MCF 10A (cell line): ENCODE results near the gene DDX51. TPM values are rescaled to one million over a fixed set of nuclear protein-coding genes. Genes with fewer than 3 reads are reported as not detected.

Experiments used
- BruUV-seq: library from RNA; stranded (reverse); fragments of 400-500 nt; replicated peaks from 2 replicates; lab custom pipeline; 2021; lab: Mats Ljungman, UMichigan
- CTCF ChIA-PET: fragments of 300-600 bp; sonication (Branson Sonifier 250); formaldehyde crosslinking; extraction: SDS; loops from one replicate; lab custom pipeline; 2021; ENCODE audit warnings: antibody characterized with exemption, inconsistent platforms; lab: Yijun Ruan, JAX
- POLR2A ChIA-PET: fragments of 300-600, 350-650 bp; sonication (Branson Sonifier 250); formaldehyde crosslinking; extraction: SDS; loops from one replicate; lab custom pipeline; 2020; ENCODE audit warnings: antibody characterized with exemption, inconsistent platforms; lab: Yijun Ruan, JAX
- DNase-seq: peaks from one replicate; pipeline ENCODE4 v3.0.0-alpha.2; 2018; ENCODE audit not compliant: unreplicated experiment
- H3K27ac Mint-ChIP-seq: one replicate; pipeline ENCODE4 v1.8.0; 2022; ENCODE audit warnings: mild to moderate bottlenecking, low read depth, mixed read lengths; ENCODE audit not compliant: unreplicated experiment
- H3K27me3 Mint-ChIP-seq: one replicate; pipeline ENCODE4 v1.8.0; 2022; ENCODE audit warnings: mixed read lengths; ENCODE audit not compliant: insufficient read depth, unreplicated experiment
- H3K36me3 Mint-ChIP-seq: one replicate; pipeline ENCODE4 v1.8.0; 2022; ENCODE audit warnings: mild to moderate bottlenecking, moderate library complexity, mixed read lengths; ENCODE audit not compliant: insufficient read depth, unreplicated experiment
- H3K4me1 Mint-ChIP-seq: one replicate; pipeline ENCODE4 v1.8.0; 2022; ENCODE audit warnings: mixed read lengths; ENCODE audit not compliant: insufficient read depth, unreplicated experiment
- H3K4me3 Mint-ChIP-seq: one replicate; pipeline ENCODE4 v1.8.0; 2022; ENCODE audit warnings: mild to moderate bottlenecking, moderate library complexity, mixed read lengths; ENCODE audit not compliant: unreplicated experiment
- H3K9me3 Mint-ChIP-seq: one replicate; pipeline ENCODE4 v1.8.0; 2022; ENCODE audit warnings: mixed read lengths; ENCODE audit not compliant: unreplicated experiment
- intact Hi-C: fragments of 100-400 bp; cut with micrococcal nuclease; formaldehyde crosslinking; loops from 2 replicates; pipeline ENCODE4 v1.14.1; 2022
- total RNA-seq: library from RNA; stranded (reverse); gene quantifications from 2 replicates; pipeline ENCODE4 v1.2.3, GENCODE V29; 2022
- TF ChIP-seq, protein P1 (sequence below): fragments of 200-600 bp; IDR thresholded peaks from one replicate; pipeline ENCODE4 v1.8.0; 2022; ENCODE audit warnings: antibody characterized with exemption, mild to moderate bottlenecking; ENCODE audit not compliant: unreplicated experiment

DDX51 gene
- total RNA-seq, 1 experiment from 2014 or later, result 24.0 TPM

DNA sequence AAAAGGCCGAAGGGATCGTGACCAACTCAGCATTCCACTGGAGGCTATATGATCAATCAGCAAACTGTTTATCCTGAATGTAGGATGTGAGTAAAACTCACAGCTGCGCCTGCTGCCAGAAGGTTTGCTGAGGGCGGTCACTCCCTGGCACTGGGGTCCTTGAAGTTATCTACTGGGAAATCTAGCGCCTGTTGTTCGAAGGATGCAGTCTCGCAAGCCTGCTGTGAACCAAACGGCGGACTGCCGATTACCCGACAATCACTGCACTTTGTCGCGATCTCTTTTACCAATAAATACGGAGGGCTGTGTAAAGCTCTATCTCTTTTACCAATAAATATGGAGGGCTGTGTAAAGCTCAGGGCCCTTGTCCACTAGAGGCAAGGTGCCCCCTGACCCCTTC lies 12.9 kb downstream of the DDX51 start:
- DNase-seq, result no peak
- H3K4me1 Mint-ChIP-seq, result no peaks in the 10 kb centered on the region
- H3K9me3 Mint-ChIP-seq, result no peaks in the 10 kb centered on the region
- no peak overlapping the region for H3K4me3 Mint-ChIP-seq
- H3K27me3 Mint-ChIP-seq, result no peaks in the 10 kb centered on the region
- no peak overlapping the region for H3K27ac Mint-ChIP-seq
- intact Hi-C loops, result no loop called here
- POLR2A ChIA-PET, result no interaction called here
- CTCF ChIA-PET, result no interaction called here
- peaks cover 37% of the 10 kb centered on the region for H3K36me3 Mint-ChIP-seq
- TF ChIP-seq, protein P1, sequence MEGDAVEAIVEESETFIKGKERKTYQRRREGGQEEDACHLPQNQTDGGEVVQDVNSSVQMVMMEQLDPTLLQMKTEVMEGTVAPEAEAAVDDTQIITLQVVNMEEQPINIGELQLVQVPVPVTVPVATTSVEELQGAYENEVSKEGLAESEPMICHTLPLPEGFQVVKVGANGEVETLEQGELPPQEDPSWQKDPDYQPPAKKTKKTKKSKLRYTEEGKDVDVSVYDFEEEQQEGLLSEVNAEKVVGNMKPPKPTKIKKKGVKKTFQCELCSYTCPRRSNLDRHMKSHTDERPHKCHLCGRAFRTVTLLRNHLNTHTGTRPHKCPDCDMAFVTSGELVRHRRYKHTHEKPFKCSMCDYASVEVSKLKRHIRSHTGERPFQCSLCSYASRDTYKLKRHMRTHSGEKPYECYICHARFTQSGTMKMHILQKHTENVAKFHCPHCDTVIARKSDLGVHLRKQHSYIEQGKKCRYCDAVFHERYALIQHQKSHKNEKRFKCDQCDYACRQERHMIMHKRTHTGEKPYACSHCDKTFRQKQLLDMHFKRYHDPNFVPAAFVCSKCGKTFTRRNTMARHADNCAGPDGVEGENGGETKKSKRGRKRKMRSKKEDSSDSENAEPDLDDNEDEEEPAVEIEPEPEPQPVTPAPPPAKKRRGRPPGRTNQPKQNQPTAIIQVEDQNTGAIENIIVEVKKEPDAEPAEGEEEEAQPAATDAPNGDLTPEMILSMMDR, result no peak
- BruUV-seq, result no TSS peak

DNA sequence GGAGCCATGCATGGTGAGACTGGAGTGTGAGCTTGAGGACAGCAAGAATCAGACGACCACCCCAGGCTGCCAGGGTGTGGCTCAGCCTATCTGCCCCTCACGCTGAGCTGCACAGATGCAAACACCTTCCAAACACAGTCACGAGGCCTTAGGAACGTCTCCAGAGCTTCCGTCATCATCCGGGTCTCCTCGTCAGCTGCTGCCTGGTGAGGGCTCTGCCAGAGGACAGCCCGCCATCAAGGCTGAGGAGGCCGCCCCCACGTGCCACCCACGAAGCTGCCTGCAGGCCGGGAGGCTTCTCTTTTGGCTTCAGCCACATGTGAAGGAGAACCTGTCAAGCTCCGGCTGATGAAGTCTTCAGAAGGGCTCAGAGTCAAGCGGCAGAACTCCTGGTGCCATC lies 13.4 kb downstream of the DDX51 start:
- TF ChIP-seq, protein P1, result no peak
- Mint-ChIP-seq H3K36me3 (peaks cover 40% of the 10 kb centered on the region), H3K27me3 (no peaks in the 10 kb centered on the region), H3K4me1 (no peaks in the 10 kb centered on the region), H3K4me3 (no peak overlapping the region), H3K27ac (no peak overlapping the region), H3K9me3 (no peaks in the 10 kb centered on the region)
- intact Hi-C loops, result no loop called here
- POLR2A ChIA-PET, result no interaction called here
- CTCF ChIA-PET, result no interaction called here
- BruUV-seq, result no TSS peak
- DNase-seq, result no peak

DNA sequence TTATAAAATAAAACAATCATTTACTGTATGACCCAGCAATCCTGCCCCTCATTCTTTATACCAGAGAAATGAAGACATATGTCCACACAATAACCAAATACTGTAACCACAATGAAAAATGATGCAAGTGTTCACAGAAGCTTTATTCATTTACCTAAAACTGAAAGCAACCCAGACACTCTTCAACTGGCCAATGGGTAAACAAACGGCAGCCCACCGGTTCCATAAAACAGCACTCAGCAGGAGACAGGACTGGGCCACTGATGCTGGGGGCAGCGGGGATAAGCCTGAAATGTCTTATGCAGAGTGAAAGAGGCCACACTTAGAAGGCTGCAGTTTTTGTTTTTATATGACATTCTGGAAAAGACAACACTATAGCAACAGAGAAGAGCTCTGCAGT lies 15.1 kb downstream of the DDX51 start:
- TF ChIP-seq, protein P1, result no peak
- H3K27me3 Mint-ChIP-seq, result no peaks in the 10 kb centered on the region
- no peaks in the 10 kb centered on the region for H3K4me1 Mint-ChIP-seq
- no TSS peak for BruUV-seq
- POLR2A ChIA-PET, result no interaction called here
- H3K4me3 Mint-ChIP-seq, result no peak overlapping the region
- no peak overlapping the region for H3K27ac Mint-ChIP-seq
- no peaks in the 10 kb centered on the region for H3K9me3 Mint-ChIP-seq
- no peak for DNase-seq
- CTCF ChIA-PET, result no interaction called here
- intact Hi-C loops, result no loop called here
- H3K36me3 Mint-ChIP-seq, result peaks cover 48% of the 10 kb centered on the region

DNA sequence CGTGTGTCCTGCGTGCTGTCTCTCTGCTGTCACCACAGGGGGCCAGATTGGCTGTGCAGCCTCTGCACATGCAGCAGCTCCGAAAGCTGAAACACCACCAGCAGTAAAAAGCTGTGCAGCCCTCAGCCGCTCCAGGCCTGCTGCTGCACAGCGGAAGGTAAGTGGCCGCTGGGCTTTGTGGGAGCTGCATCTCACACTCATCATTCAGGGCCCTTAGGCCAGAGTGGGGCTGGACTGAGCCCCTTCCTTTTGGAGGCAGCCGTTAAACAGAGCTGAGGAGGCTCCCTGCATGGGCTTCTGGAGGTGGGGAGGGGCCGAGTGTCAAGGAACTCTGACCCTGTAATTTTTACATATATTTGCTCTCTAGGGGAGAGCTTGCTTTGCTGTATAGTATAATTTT lies 17.1 kb downstream of the DDX51 start:
- no peaks in the 10 kb centered on the region for H3K9me3 Mint-ChIP-seq
- no TSS peak for BruUV-seq
- intact Hi-C loops, result no loop called here
- no peak for DNase-seq
- H3K4me1 Mint-ChIP-seq, result no peaks in the 10 kb centered on the region
- TF ChIP-seq, protein P1, result no peak
- H3K27me3 Mint-ChIP-seq, result no peaks in the 10 kb centered on the region
- ChIA-PET CTCF (no interaction called here), POLR2A (no interaction called here)
- H3K27ac Mint-ChIP-seq, result no peak overlapping the region
- no peak overlapping the region for H3K4me3 Mint-ChIP-seq
- H3K36me3 Mint-ChIP-seq, result peaks cover 58% of the 10 kb centered on the region
